ENCODE measurements around the gene RMDN2. TPM values are rescaled to one million over a fixed set of nuclear protein-coding genes. Genes with fewer than 3 reads are reported as not detected.

RMDN2 gene
- total and polyA plus RNA-seq, 2 experiments from 2014 or later: 3.4 to 3.6 TPM

DNA sequence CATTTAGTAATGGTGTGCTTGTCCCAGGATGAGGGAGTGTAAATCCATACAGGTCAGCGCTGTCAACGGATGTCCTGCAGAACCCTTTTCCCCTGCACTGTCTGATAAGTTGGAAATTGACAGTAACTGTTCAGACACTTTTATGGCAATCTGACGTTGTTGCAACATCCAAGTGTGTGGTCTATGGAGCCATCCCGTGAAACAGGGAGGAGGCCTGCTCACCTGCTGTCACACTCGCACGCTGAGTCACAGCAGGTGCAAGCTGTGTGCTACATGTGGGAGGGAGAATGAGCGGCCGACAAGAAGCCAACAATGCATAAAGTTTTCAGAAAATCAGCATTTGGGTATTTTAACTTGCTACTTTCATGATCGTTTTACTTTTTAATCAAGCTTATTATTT is 43.7 kb upstream of the RMDN2 start (continued):
- TF ChIP-seq, protein P1, sequence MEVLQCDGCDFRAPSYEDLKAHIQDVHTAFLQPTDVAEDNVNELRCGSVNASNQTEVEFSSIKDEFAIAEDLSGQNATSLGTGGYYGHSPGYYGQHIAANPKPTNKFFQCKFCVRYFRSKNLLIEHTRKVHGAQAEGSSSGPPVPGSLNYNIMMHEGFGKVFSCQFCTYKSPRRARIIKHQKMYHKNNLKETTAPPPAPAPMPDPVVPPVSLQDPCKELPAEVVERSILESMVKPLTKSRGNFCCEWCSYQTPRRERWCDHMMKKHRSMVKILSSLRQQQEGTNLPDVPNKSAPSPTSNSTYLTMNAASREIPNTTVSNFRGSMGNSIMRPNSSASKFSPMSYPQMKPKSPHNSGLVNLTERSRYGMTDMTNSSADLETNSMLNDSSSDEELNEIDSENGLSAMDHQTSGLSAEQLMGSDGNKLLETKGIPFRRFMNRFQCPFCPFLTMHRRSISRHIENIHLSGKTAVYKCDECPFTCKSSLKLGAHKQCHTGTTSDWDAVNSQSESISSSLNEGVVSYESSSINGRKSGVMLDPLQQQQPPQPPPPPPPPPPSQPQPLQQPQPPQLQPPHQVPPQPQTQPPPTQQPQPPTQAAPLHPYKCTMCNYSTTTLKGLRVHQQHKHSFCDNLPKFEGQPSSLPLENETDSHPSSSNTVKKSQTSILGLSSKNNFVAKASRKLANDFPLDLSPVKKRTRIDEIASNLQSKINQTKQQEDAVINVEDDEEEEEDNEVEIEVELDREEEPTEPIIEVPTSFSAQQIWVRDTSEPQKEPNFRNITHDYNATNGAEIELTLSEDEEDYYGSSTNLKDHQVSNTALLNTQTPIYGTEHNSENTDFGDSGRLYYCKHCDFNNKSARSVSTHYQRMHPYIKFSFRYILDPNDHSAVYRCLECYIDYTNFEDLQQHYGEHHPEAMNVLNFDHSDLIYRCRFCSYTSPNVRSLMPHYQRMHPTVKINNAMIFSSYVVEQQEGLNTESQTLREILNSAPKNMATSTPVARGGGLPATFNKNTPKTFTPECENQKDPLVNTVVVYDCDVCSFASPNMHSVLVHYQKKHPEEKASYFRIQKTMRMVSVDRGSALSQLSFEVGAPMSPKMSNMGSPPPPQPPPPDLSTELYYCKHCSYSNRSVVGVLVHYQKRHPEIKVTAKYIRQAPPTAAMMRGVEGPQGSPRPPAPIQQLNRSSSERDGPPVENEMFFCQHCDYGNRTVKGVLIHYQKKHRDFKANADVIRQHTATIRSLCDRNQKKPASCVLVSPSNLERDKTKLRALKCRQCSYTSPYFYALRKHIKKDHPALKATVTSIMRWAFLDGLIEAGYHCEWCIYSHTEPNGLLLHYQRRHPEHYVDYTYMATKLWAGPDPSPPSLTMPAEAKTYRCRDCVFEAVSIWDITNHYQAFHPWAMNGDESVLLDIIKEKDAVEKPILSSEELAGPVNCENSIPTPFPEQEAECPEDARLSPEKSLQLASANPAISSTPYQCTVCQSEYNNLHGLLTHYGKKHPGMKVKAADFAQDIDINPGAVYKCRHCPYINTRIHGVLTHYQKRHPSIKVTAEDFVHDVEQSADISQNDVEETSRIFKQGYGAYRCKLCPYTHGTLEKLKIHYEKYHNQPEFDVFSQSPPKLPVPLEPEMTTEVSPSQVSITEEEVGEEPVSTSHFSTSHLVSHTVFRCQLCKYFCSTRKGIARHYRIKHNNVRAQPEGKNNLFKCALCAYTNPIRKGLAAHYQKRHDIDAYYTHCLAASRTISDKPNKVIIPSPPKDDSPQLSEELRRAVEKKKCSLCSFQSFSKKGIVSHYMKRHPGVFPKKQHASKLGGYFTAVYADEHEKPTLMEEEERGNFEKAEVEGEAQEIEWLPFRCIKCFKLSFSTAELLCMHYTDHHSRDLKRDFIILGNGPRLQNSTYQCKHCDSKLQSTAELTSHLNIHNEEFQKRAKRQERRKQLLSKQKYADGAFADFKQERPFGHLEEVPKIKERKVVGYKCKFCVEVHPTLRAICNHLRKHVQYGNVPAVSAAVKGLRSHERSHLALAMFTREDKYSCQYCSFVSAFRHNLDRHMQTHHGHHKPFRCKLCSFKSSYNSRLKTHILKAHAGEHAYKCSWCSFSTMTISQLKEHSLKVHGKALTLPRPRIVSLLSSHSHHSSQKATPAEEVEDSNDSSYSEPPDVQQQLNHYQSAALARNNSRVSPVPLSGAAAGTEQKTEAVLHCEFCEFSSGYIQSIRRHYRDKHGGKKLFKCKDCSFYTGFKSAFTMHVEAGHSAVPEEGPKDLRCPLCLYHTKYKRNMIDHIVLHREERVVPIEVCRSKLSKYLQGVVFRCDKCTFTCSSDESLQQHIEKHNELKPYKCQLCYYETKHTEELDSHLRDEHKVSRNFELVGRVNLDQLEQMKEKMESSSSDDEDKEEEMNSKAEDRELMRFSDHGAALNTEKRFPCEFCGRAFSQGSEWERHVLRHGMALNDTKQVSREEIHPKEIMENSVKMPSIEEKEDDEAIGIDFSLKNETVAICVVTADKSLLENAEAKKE (CRISPR knock-in tag; IDR thresholded peaks at IDR 0.05): no peak
- no peak for TF ChIP-seq ZNF331 (CRISPR knock-in tag; IDR thresholded peaks at IDR 0.05; ENCODE audit: low read depth)
- no peak for TF ChIP-seq ZNF114 (CRISPR knock-in tag; IDR thresholded peaks at IDR 0.05)
- TF ChIP-seq EZH2 (IDR thresholded peaks at IDR 0.05; ENCODE audit: low read depth, unreplicated experiment): no peak

DNA sequence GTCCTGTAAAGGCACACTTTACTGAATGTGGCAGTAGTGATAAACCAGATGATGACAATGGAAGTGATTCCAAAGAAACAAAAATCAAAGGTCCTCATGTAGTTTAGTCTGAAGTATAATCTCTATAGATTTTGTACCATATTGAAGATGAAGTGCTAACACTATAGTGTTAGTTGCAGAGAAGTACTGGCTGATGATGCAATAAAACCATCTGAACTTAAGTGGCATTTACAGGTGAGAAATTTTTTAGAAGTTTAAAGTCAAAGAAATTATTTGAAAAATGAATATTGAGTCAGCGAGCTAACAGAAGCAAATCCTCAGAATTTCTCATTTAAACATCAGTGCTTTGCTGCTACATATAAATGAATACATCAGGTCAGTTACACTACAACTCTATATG is 43.1 kb upstream of the RMDN2 start:
- no peak for ATAC-seq
- Histone ChIP-seq H3K9me2 (ENCODE audit: insufficient read depth) (no peaks in the 10 kb centered on the region), H3K4me1 (ENCODE audit: insufficient read depth) (peaks cover 9% of the 10 kb centered on the region; the same call in 1 of the 2 replicates), H3K4me2 (no peak overlapping the region), H3K79me2 (replicated peaks; ENCODE audit: insufficient read depth) (no peaks in the 10 kb centered on the region), H3K27me3 (ENCODE audit: insufficient read depth) (no peaks in the 10 kb centered on the region), H3K27ac (ENCODE audit: low read depth) (no peak overlapping the region), H3K4me3 (no peak overlapping the region), H4K20me1 (replicated peaks; ENCODE audit: insufficient read depth) (no peaks in the 10 kb centered on the region), H3F3A (replicated peaks; ENCODE audit: low read depth) (no peaks in the 10 kb centered on the region), H3K36me3 (ENCODE audit: insufficient read depth) (no peaks in the 10 kb centered on the region), H2AFZ (no peak overlapping the region)
- Mint-ChIP-seq H3K36me3 (ENCODE audit: low read depth) (no peaks in the 10 kb centered on the region), H3K27ac (no peak overlapping the region), H3K27me3 (ENCODE audit: insufficient read depth, low read depth, poor library complexity) (no peaks in the 10 kb centered on the region), H3K4me1 (peaks cover 28% of the 10 kb centered on the region), H3K4me3 (no peak overlapping the region), H3K9me3 (no peaks in the 10 kb centered on the region)
- DNase-seq (ENCODE audit: low spot score): no peak
- TF ChIP-seq POLR2AphosphoS5 (IDR thresholded peaks at IDR 0.05; ENCODE audit: low read depth): no peak
- no peak for TF ChIP-seq ZNF331 (CRISPR knock-in tag; IDR thresholded peaks at IDR 0.05; ENCODE audit: low read depth)
- no peak for TF ChIP-seq ZNF114 (CRISPR knock-in tag; IDR thresholded peaks at IDR 0.05)
- no peak for TF ChIP-seq JUNB (IDR thresholded peaks at IDR 0.05; ENCODE audit: unreplicated experiment)
- TF ChIP-seq, protein P2, sequence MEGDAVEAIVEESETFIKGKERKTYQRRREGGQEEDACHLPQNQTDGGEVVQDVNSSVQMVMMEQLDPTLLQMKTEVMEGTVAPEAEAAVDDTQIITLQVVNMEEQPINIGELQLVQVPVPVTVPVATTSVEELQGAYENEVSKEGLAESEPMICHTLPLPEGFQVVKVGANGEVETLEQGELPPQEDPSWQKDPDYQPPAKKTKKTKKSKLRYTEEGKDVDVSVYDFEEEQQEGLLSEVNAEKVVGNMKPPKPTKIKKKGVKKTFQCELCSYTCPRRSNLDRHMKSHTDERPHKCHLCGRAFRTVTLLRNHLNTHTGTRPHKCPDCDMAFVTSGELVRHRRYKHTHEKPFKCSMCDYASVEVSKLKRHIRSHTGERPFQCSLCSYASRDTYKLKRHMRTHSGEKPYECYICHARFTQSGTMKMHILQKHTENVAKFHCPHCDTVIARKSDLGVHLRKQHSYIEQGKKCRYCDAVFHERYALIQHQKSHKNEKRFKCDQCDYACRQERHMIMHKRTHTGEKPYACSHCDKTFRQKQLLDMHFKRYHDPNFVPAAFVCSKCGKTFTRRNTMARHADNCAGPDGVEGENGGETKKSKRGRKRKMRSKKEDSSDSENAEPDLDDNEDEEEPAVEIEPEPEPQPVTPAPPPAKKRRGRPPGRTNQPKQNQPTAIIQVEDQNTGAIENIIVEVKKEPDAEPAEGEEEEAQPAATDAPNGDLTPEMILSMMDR (conservative IDR thresholded peaks at IDR 0.05; ENCODE audit: low read depth in 2 of 2): no peak
- no peak for TF ChIP-seq ETS1 (IDR thresholded peaks at IDR 0.05)

All from GM23338 (cell line).